Lung (tissue), 12 donors: ENCODE measurements around the gene SUCO. TPM values are rescaled to one million over a fixed set of nuclear protein-coding genes. Genes with fewer than 3 reads are reported as not detected.

Source experiments
- ATAC-seq: fragments of 200-7000 bp; cut with Tn5 transposase; one replicate; pipeline ENCODE4 v1.9.1; 2020; ENCODE audit warnings: moderate number of reproducible peaks; ENCODE audit not compliant: insufficient read depth, low FRiP score
- DNase-seq, 3 donors: peaks; one replicate each; pipeline ENCODE4 v3.0.0-alpha.2; 2013 to 2017
- H3K27ac ChIP-seq, 2 donors: one replicate each; pipeline ENCODE4 v1.5.1; 2013; ENCODE audit warnings: mild to moderate bottlenecking in 2 of 2, moderate library complexity in 2 of 2, control low read depth in 1 of 2, inconsistent platforms in 1 of 2, low read depth in 1 of 2, low read length in 1 of 2
- H3K27me3 ChIP-seq, 3 donors: one replicate each; pipeline ENCODE4 v1.5.1; 2013; ENCODE audit warnings: low read length in 2 of 3; ENCODE audit not compliant: control insufficient read depth in 3 of 3, insufficient read depth in 3 of 3
- H3K36me3 ChIP-seq, 4 donors: one replicate each; pipeline ENCODE4 v1.5.1; 2013; ENCODE audit warnings: low read length in 4 of 4, mild to moderate bottlenecking in 1 of 4, moderate library complexity in 1 of 4; ENCODE audit not compliant: control insufficient read depth in 4 of 4, insufficient read depth in 4 of 4
- H3K4me1 ChIP-seq, 5 donors: one replicate each; pipeline ENCODE4 v1.5.1; 2013; ENCODE audit warnings: low read length in 5 of 5, mild to moderate bottlenecking in 2 of 5, moderate library complexity in 1 of 5; ENCODE audit not compliant: control insufficient read depth in 5 of 5, insufficient read depth in 5 of 5
- H3K4me3 ChIP-seq: one replicate; pipeline ENCODE4 v1.5.1; 2013; ENCODE audit warnings: mild to moderate bottlenecking, control low read depth, moderate library complexity
- H3K9ac ChIP-seq, 2 donors: one replicate each; pipeline ENCODE4 v1.5.1; 2013; ENCODE audit warnings: low read length in 2 of 2, control low read depth in 1 of 2; ENCODE audit not compliant: insufficient read depth in 1 of 2
- H3K9me3 ChIP-seq, 4 donors: one replicate each; pipeline ENCODE4 v1.5.1; 2013; ENCODE audit warnings: low read length in 3 of 4, mild to moderate bottlenecking in 1 of 4, moderate library complexity in 1 of 4; ENCODE audit not compliant: control insufficient read depth in 4 of 4, insufficient read depth in 3 of 4
- WGBS, 2 donors: extraction: QIAGEN DNeasy Blood & Tissue Kit; methylation state at CpG; one replicate each; pipeline ENCODE4 v1.1.7; 2013; 5-methylcytosine and 5-hydroxymethylcytosine counted together
- polyA plus RNA-seq, 2 donors: library from polyadenylated mRNA; stranded (reverse); fragments of 200-250 nt; gene quantifications; one replicate each; pipeline ENCODE4 v1.2.1, GENCODE V29; 2013
- total RNA-seq, 2 donors: library from RNA; depleted of rRNA in 1 of 2; stranded (reverse); fragments of >200 nt in 1 of 2; gene quantifications; one replicate each; pipeline ENCODE4 v1.2.1, GENCODE V29; 2014 to 2021
- TF ChIP-seq, protein P1 (sequence below): IDR thresholded peaks from 2 replicates; pipeline ENCODE4 v1.5.1; 2012; ENCODE audit warnings: mild to moderate bottlenecking; ENCODE audit errors: control extremely low read depth, extremely low read depth
- donor health status: control.
- donor health status: control.
- donor health status: Bipolar disorder and iron deficiency.
- donor health status: healthy.
- donor health status: DM: yes; HTN: yes; CAD: no.

Gene SUCO
- total and polyA plus RNA-seq, 4 donors, result 10.2 to 86.8 (median 22.0) TPM

DNA sequence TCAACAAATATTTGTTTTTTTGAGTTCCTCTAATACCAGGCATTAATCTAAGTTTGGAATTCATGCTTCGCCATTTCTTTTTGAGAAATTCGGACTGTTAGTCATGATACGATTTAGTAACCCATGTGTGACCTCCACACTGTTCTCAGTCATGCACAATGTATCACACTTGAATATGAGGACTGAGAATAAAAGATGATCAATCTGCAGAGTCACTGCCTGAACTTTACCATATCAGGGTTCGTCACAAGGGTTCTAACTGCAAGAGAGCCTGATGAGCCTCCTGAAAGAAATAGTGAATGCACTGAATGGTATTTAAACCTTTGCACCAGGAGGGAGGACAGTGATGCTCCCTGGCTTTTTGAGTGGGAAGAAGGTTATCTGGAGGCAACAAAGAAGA, 115.0 kb downstream of the SUCO start:
- DNase-seq (no peak), ATAC-seq (no peak)
- Histone ChIP-seq H3K4me3 (no peak overlapping the region), H3K4me1 (peaks cover 0 to 9% (median 0%) of the 10 kb centered on the region in 5 donors), H3K9ac (no peak overlapping the region), H3K27me3 (no peaks in the 10 kb centered on the region), H3K9me3 (no peaks in the 10 kb centered on the region), H3K27ac (no peak overlapping the region), H3K36me3 (no peaks in the 10 kb centered on the region)
- TF ChIP-seq, protein P1, sequence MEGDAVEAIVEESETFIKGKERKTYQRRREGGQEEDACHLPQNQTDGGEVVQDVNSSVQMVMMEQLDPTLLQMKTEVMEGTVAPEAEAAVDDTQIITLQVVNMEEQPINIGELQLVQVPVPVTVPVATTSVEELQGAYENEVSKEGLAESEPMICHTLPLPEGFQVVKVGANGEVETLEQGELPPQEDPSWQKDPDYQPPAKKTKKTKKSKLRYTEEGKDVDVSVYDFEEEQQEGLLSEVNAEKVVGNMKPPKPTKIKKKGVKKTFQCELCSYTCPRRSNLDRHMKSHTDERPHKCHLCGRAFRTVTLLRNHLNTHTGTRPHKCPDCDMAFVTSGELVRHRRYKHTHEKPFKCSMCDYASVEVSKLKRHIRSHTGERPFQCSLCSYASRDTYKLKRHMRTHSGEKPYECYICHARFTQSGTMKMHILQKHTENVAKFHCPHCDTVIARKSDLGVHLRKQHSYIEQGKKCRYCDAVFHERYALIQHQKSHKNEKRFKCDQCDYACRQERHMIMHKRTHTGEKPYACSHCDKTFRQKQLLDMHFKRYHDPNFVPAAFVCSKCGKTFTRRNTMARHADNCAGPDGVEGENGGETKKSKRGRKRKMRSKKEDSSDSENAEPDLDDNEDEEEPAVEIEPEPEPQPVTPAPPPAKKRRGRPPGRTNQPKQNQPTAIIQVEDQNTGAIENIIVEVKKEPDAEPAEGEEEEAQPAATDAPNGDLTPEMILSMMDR, result no peak
- WGBS, 2 donors, result 92 to 96% methylated on average over 4 of the region's 4 CpGs

DNA sequence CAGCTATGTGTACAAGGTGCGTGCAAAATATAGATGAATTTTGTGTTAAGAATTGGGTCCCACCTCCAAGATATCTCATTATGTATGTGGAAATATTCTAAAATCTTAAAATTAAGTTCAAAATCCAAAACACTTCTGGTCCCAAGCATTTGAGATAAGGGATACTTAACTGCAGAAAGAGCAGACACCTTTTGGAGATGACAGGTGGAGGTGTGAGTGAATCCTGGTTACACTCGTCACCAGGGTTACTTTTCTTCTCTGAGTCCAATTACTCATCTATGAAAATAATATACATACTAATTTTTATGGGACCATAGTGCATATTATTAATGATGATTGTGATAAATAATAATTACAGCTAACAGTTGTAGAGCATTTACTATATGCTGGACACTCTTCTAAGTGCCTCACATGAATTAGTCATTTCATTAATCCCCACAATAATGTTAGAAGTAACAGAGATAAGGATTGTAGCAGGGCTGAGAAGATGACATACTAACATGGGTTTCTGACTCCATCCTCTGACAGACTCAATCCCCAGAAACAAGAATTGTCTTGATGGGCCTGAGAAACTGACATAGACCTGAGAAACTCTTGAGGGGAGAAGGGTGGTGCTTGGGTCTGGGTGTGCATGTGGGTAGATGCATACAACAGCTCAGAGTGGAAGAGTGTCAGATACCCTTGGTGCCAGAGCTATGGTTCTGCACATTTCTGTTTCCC, 117.7 kb downstream of the SUCO start:
- no peak overlapping the region for H3K27ac ChIP-seq
- no peak overlapping the region for H3K9ac ChIP-seq
- H3K4me3 ChIP-seq, result no peak overlapping the region
- H3K36me3 ChIP-seq, result no peaks in the 10 kb centered on the region
- TF ChIP-seq, protein P1, result no peak
- H3K9me3 ChIP-seq, result no peaks in the 10 kb centered on the region
- DNase-seq (no peak), ATAC-seq (no peak)
- H3K27me3 ChIP-seq, result no peaks in the 10 kb centered on the region
- H3K4me1 ChIP-seq, result peaks cover 0 to 9% (median 0%) of the 10 kb centered on the region in 5 donors
- WGBS, 2 donors, result 86 to 89% methylated on average over 2 of the region's 2 CpGs

DNA sequence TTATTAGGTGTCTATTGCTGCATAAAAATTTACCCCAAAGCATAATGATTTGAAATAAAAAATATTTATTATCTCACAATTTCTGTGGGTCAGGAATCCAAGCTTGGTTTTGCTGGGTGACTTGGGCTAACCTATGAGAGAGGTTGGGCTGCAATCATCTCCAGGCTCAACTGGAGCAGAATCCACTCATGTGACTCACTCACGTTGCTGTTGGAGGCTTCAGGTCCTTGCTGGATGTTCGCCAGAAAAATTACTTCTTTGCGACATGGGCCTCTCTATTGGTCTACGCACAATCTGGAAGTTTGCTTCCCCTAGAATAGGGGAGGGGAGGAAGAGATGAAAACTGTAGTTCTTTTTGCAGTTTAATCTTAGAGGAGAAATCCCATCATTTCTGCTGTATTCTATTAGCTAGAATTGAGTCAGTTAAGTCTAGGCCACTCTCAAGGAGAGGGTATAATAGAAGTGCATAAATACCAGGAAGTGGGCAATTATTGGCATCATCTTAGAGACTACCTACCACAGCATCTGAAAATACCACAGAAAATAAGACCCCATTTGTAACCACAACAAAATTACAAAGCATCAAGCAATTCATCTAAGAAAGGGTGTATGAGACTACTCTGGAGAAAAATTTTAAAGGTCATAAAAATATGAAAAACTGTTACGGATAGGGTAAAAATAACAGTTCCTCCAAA, 120.2 kb downstream of the SUCO start:
- H3K27me3 ChIP-seq, result no peaks in the 10 kb centered on the region
- WGBS, 2 donors, result 36 to 49% methylated on average over 5 of the region's 5 CpGs
- no peak overlapping the region for H3K4me3 ChIP-seq
- H3K4me1 ChIP-seq, result peaks cover 0 to 2% (median 0%) of the 10 kb centered on the region in 5 donors
- no peak overlapping the region for H3K9ac ChIP-seq
- no peak overlapping the region for H3K27ac ChIP-seq
- no peak for ATAC-seq
- H3K36me3 ChIP-seq, result no peaks in the 10 kb centered on the region
- DNase-seq, result no peak
- TF ChIP-seq, protein P1, result no peak
- H3K9me3 ChIP-seq, result no peaks in the 10 kb centered on the region
